ENCODE data around the gene SLF2. TPM values are rescaled to one million over a fixed set of nuclear protein-coding genes. Genes with fewer than 3 reads are reported as not detected.

SLF2 gene
- total RNA-seq, 2 experiments from 2014 or later = 39.1 to 41.3 TPM

- no peaks in the 10 kb centered on the region for H3K9me3 Mint-ChIP-seq
- peaks cover 4% of the 10 kb centered on the region for H3K4me1 Mint-ChIP-seq
- H3K27me3 Mint-ChIP-seq = peaks cover 2% of the 10 kb centered on the region
- H3K36me3 Mint-ChIP-seq (ENCODE audit: low read depth) = peaks cover 2% of the 10 kb centered on the region
- DNase-seq = no peak
- H3K4me3 Mint-ChIP-seq = no peak overlapping the region
- POLR2A ChIA-PET = no interaction called here
- CTCF ChIA-PET = interaction anchor here (1.0 to 12.7 kb wide), 3 partner anchors 8 to 24 kb away, joined by 3 to 111 read pairs (median 4); no protein-coding TSS in a partner anchor
- H3K27ac Mint-ChIP-seq = no peak overlapping the region
Measured at GRCh38 chr10:101005361-101005760, 92.6 kb downstream of the SLF2 start.

- POLR2A ChIA-PET = no interaction called here
- Mint-ChIP-seq H3K4me3 (no peak overlapping the region), H3K27me3 (peaks cover 1% of the 10 kb centered on the region), H3K9me3 (no peaks in the 10 kb centered on the region), H3K36me3 (ENCODE audit: low read depth) (peaks cover 1% of the 10 kb centered on the region), H3K4me1 (peaks cover 2% of the 10 kb centered on the region), H3K27ac (peak overlapping the region; percentile 31)
- no peak for DNase-seq
- CTCF ChIA-PET = interaction anchor here (1.2 to 12.7 kb wide), 3 partner anchors 9 to 470 kb away, joined by 3 to 111 read pairs (median 4); partner anchors contain the start of gene HIF1AN
Measured at GRCh38 chr10:101005869-101006567, 93.3 kb downstream of the SLF2 start.

- H3K9me3 Mint-ChIP-seq = no peaks in the 10 kb centered on the region
- H3K27me3 Mint-ChIP-seq = no peaks in the 10 kb centered on the region
- H3K36me3 Mint-ChIP-seq (ENCODE audit: low read depth) = no peaks in the 10 kb centered on the region
- ChIA-PET POLR2A (no interaction called here), CTCF (interaction anchor here (1.0 to 12.7 kb wide), 5 partner anchors 10 to 471 kb away, joined by 3 to 111 read pairs (median 4); partner anchors contain the start of gene HIF1AN)
- H3K4me3 Mint-ChIP-seq = no peak overlapping the region
- no peak overlapping the region for H3K27ac Mint-ChIP-seq
- DNase-seq = no peak
- H3K4me1 Mint-ChIP-seq = no peaks in the 10 kb centered on the region
Measured at GRCh38 chr10:101006593-101007098, 93.9 kb downstream of the SLF2 start.

GRCh38 chr10:101007099-101007711 lies 94.4 kb downstream of the SLF2 start:
- no peaks in the 10 kb centered on the region for H3K27me3 Mint-ChIP-seq
- no peak overlapping the region for H3K4me3 Mint-ChIP-seq
- ChIA-PET CTCF (interaction anchor here (0.7 to 12.7 kb wide), 7 partner anchors 8 to 472 kb away, joined by 3 to 111 read pairs (median 3); partner anchors contain the start of genes HIF1AN, LZTS2, PDZD7 and SFXN3), POLR2A (no interaction called here)
- H3K4me1 Mint-ChIP-seq = no peaks in the 10 kb centered on the region
- no peak overlapping the region for H3K27ac Mint-ChIP-seq
- no peaks in the 10 kb centered on the region for H3K36me3 Mint-ChIP-seq (ENCODE audit: low read depth)
- no peaks in the 10 kb centered on the region for H3K9me3 Mint-ChIP-seq
- no peak for DNase-seq

GRCh38 chr10:101007915-101008822 lies 95.4 kb downstream of the SLF2 start:
- Mint-ChIP-seq H3K36me3 (ENCODE audit: low read depth) (no peaks in the 10 kb centered on the region), H3K4me1 (peaks cover 7% of the 10 kb centered on the region), H3K4me3 (no peak overlapping the region), H3K27me3 (no peaks in the 10 kb centered on the region), H3K9me3 (no peaks in the 10 kb centered on the region), H3K27ac (no peak overlapping the region)
- no peak for DNase-seq
- POLR2A ChIA-PET = no interaction called here
- CTCF ChIA-PET = interaction anchor here (0.7 to 12.7 kb wide), 6 partner anchors 8 to 23 kb away, joined by 3 to 111 read pairs (median 3); partner anchors contain the start of genes LZTS2, PDZD7 and SFXN3

- H3K4me1 Mint-ChIP-seq = peaks cover 12% of the 10 kb centered on the region
- no peak for DNase-seq
- H3K27me3 Mint-ChIP-seq = no peaks in the 10 kb centered on the region
- no peaks in the 10 kb centered on the region for H3K9me3 Mint-ChIP-seq
- no peaks in the 10 kb centered on the region for H3K36me3 Mint-ChIP-seq (ENCODE audit: low read depth)
- no peak overlapping the region for H3K4me3 Mint-ChIP-seq
- H3K27ac Mint-ChIP-seq = no peak overlapping the region
- ChIA-PET POLR2A (no interaction called here), CTCF (interaction anchor here (0.7 to 3.0 kb wide), 2 partner anchors 10 to 12 kb away, joined by 3 to 11 read pairs; no protein-coding TSS in a partner anchor)
Measured at GRCh38 chr10:101008823-101009423, 96.2 kb downstream of the SLF2 start.

GRCh38 chr10:101010329-101010728 lies 97.6 kb downstream of the SLF2 start:
- ChIA-PET POLR2A (no interaction called here), CTCF (interaction anchor here (1.2 to 3.0 kb wide), 2 partner anchors 9 to 13 kb away, joined by 4 to 11 read pairs; no protein-coding TSS in a partner anchor)
- H3K27ac Mint-ChIP-seq = no peak overlapping the region

GRCh38 chr10:101011517-101012423 lies 99.0 kb downstream of the SLF2 start:
- H3K4me3 Mint-ChIP-seq = no peak overlapping the region
- POLR2A ChIA-PET = no interaction called here
- H3K27me3 Mint-ChIP-seq = peaks cover 13% of the 10 kb centered on the region
- no peaks in the 10 kb centered on the region for H3K9me3 Mint-ChIP-seq
- DNase-seq = no peak
- H3K36me3 Mint-ChIP-seq (ENCODE audit: low read depth) = no peaks in the 10 kb centered on the region
- H3K4me1 Mint-ChIP-seq = peaks cover 18% of the 10 kb centered on the region
- CTCF ChIA-PET = interaction anchor here (0.8 to 3.0 kb wide), 6 partner anchors 7 to 19 kb away, joined by 3 to 11 read pairs (median 4); partner anchors contain the start of gene LZTS2
- H3K27ac Mint-ChIP-seq = no peak overlapping the region

More at GRCh38 chr10:101010329-101010728, 97.6 kb downstream of the SLF2 start:
- H3K4me1 Mint-ChIP-seq = peaks cover 18% of the 10 kb centered on the region
- H3K36me3 Mint-ChIP-seq (ENCODE audit: low read depth) = no peaks in the 10 kb centered on the region
- H3K27me3 Mint-ChIP-seq = peaks cover 5% of the 10 kb centered on the region
- H3K4me3 Mint-ChIP-seq = no peak overlapping the region
- H3K9me3 Mint-ChIP-seq = no peaks in the 10 kb centered on the region
- no peak for DNase-seq

- Mint-ChIP-seq H3K36me3 (ENCODE audit: low read depth) (no peaks in the 10 kb centered on the region), H3K9me3 (no peaks in the 10 kb centered on the region), H3K27ac (no peak overlapping the region), H3K27me3 (peaks cover 21% of the 10 kb centered on the region), H3K4me1 (peaks cover 18% of the 10 kb centered on the region), H3K4me3 (no peak overlapping the region)
- CTCF ChIA-PET = interaction anchor here (1.0 to 1.7 kb wide), 3 partner anchors 10 to 20 kb away, joined by 3 to 5 read pairs (median 3); partner anchors contain the start of gene LZTS2
- DNase-seq = peak; percentile 85
- POLR2A ChIA-PET = no interaction called here
Measured at GRCh38 chr10:101012525-101013364, 100.0 kb downstream of the SLF2 start.

- Mint-ChIP-seq H3K9me3 (no peaks in the 10 kb centered on the region), H3K4me1 (peaks cover 19% of the 10 kb centered on the region), H3K4me3 (no peak overlapping the region), H3K27ac (no peak overlapping the region), H3K36me3 (ENCODE audit: low read depth) (no peaks in the 10 kb centered on the region), H3K27me3 (peaks cover 26% of the 10 kb centered on the region)
- ChIA-PET POLR2A (no interaction called here), CTCF (interaction anchor here (0.6 to 6.9 kb wide), 7 partner anchors 12 to 105 kb away, joined by 3 to 111 read pairs (median 4); partner anchors contain the start of genes LZTS2, PDZD7 and SFXN3)
- DNase-seq = no peak
Measured at GRCh38 chr10:101013365-101013825, 100.6 kb downstream of the SLF2 start.

Measured in activated CD4-positive, alpha-beta T cell treated with anti-CD3 and anti-CD28 coated beads, Interleukin-2, amount 10 ng/mL, durations not matched to agents 7 days and 5 days (primary cell).